SK-N-SH (cell line): ENCODE data around the gene NPEPL1. TPM values are rescaled to one million over a fixed set of nuclear protein-coding genes. Genes with fewer than 3 reads are reported as not detected.

Experiments used
- CTCF ChIA-PET: fragments of 300-600, 350-600 bp; formaldehyde crosslinking; extraction: SDS; loops from one replicate; lab custom pipeline; 2021; lab: Yijun Ruan, JAX
- POLR2A ChIA-PET: fragments of 350-600 bp; sonication (Branson Sonifier 250); formaldehyde crosslinking; extraction: SDS; loops from one replicate; lab custom pipeline; 2020; ENCODE audit warnings: antibody characterized with exemption, inconsistent platforms; lab: Yijun Ruan, JAX
- DNase-seq: peaks from one replicate; pipeline ENCODE4 v3.0.0; 2012
- H2AFZ ChIP-seq: fragments of 200-600 bp; sonication (generic); 2 replicates; pipeline ENCODE4 v1.8.1; 2016; ENCODE audit warnings: antibody characterized with exemption, mild to moderate bottlenecking, low read depth
- H3F3A ChIP-seq: fragments of 200-600 bp; sonication (generic); replicated peaks from 2 replicates; pipeline ENCODE3; 2016; ENCODE audit warnings: antibody characterized with exemption, mild to moderate bottlenecking; ENCODE audit not compliant: insufficient read depth
- H3K27ac ChIP-seq, 2 experiments: fragments of 200-500 bp in 1 of 2; fragments of 200-600 bp in 1 of 2; sonication (Bioruptor generic) in 1 of 2; sonication (generic), shearing (Covaris generic) in 1 of 2; 2 replicates each; pipeline versions ENCODE4 v1.5.1 to v1.6.1; 2014 to 2016; ENCODE audit warnings: low read depth in 2 of 2, inconsistent platforms in 1 of 2, low read length in 1 of 2, mild to moderate bottlenecking in 1 of 2, mixed read lengths in 1 of 2
- H3K27me3 ChIP-seq: fragments of 200-600 bp; sonication (generic), shearing (Covaris generic); 2 replicates; pipeline ENCODE4 v1.6.1; 2016; ENCODE audit warnings: mixed run types; ENCODE audit not compliant: insufficient read depth
- H3K36me3 ChIP-seq, 2 experiments: fragments of 200-500 bp in 1 of 2; fragments of 200-600 bp in 1 of 2; sonication (Bioruptor generic) in 1 of 2; sonication (generic) in 1 of 2; replicated peaks in 1 of 2; 2 replicates each; pipeline versions ENCODE3 to v1.5.1; 2014 to 2016; ENCODE audit warnings: low read length in 1 of 2, mild to moderate bottlenecking in 1 of 2; ENCODE audit not compliant: insufficient read depth in 2 of 2, control insufficient read depth in 1 of 2
- H3K4me1 ChIP-seq, 2 experiments: fragments of 200-500 bp in 1 of 2; fragments of 200-600 bp in 1 of 2; sonication (Bioruptor generic) in 1 of 2; sonication (generic), shearing (Covaris generic) in 1 of 2; 2 replicates each; pipeline versions ENCODE4 v1.5.1 to v1.6.1; 2014 to 2016; ENCODE audit warnings: low read depth in 1 of 2, low read length in 1 of 2, mixed run types in 1 of 2; ENCODE audit not compliant: insufficient read depth in 2 of 2, control insufficient read depth in 1 of 2
- H3K4me2 ChIP-seq: fragments of 200-600 bp; sonication (generic), shearing (Covaris generic); 2 replicates; pipeline ENCODE4 v1.6.1; 2017; ENCODE audit warnings: mixed run types
- H3K4me3 ChIP-seq, 2 experiments: fragments of 200-500 bp in 1 of 2; fragments of 200-600 bp in 1 of 2; sonication (Bioruptor generic) in 1 of 2; sonication (generic), shearing (Covaris generic) in 1 of 2; 2 replicates each; pipeline versions ENCODE4 v1.5.1 to v1.8.1; 2014 to 2016; ENCODE audit warnings: low read depth in 2 of 2, inconsistent platforms in 1 of 2, low read length in 1 of 2, mild to moderate bottlenecking in 1 of 2, mixed read lengths in 1 of 2, moderate library complexity in 1 of 2
- H3K79me2 ChIP-seq: fragments of 200-600 bp; sonication (generic); 2 replicates; pipeline ENCODE4 v1.8.1; 2017; ENCODE audit warnings: mild to moderate bottlenecking; ENCODE audit not compliant: insufficient read depth
- H3K9ac ChIP-seq: fragments of 200-600 bp; sonication (generic); 2 replicates; pipeline ENCODE4 v1.6.1; 2017; ENCODE audit warnings: mixed run types
- H3K9me2 ChIP-seq: fragments of 200-600 bp; sonication (generic); 2 replicates; pipeline ENCODE4 v1.6.1; 2017; ENCODE audit warnings: mixed run types
- H3K9me3 ChIP-seq: fragments of 200-600 bp; sonication (generic); 2 replicates; pipeline ENCODE4 v1.6.1; 2017; ENCODE audit warnings: mixed run types, mild to moderate bottlenecking, moderate library complexity
- H4K20me1 ChIP-seq: fragments of 200-600 bp; sonication (generic); 2 replicates; pipeline ENCODE4 v1.6.1; 2017; ENCODE audit warnings: mild to moderate bottlenecking, mixed run types; ENCODE audit not compliant: insufficient read depth
- CHD2 ChIP-seq: fragments of 150-350 bp; IDR thresholded peaks from 2 replicates; pipeline ENCODE4 v1.6.1; 2018; ENCODE audit warnings: low read length; ENCODE audit not compliant: partially characterized antibody
- CTCF ChIP-seq: fragments of 200-600 bp; sonication (generic); IDR thresholded peaks from 2 replicates; pipeline ENCODE4 v1.6.1; 2017; ENCODE audit warnings: antibody characterized with exemption, mild to moderate bottlenecking, moderate library complexity
- ELF1 ChIP-seq: IDR thresholded peaks from 2 replicates; pipeline ENCODE4 v1.4.0; 2012
- EZH2phosphoT487 ChIP-seq: fragments of 200-600 bp; sonication (generic); IDR thresholded peaks from 2 replicates; pipeline ENCODE4 v1.6.1; 2017; ENCODE audit warnings: low read depth, mixed run types, mild to moderate bottlenecking, antibody characterized with exemption, moderate library complexity, borderline replicate concordance
- FOSL2 ChIP-seq: IDR thresholded peaks from 2 replicates; pipeline ENCODE4 v1.4.0; 2012; ENCODE audit warnings: low read depth, mild to moderate bottlenecking, moderate library complexity, borderline replicate concordance
- FOXJ3 ChIP-seq: sonication (generic); formaldehyde crosslinking; IDR thresholded peaks from 2 replicates; pipeline ENCODE4 v1.5.1; 2020; ENCODE audit warnings: mild to moderate bottlenecking, missing genetic modification reagents
- GABPA ChIP-seq: IDR thresholded peaks from 2 replicates; pipeline ENCODE4 v1.4.0; 2012; ENCODE audit warnings: low read depth, mild to moderate bottlenecking
- GATA2 ChIP-seq: sonication (generic); formaldehyde crosslinking; IDR thresholded peaks from 2 replicates; pipeline ENCODE4 v1.5.0; 2020; ENCODE audit warnings: mild to moderate bottlenecking, missing genetic modification reagents
- POLR2AphosphoS5 ChIP-seq: IDR thresholded peaks from 2 replicates; pipeline ENCODE4 v1.6.1; 2012; ENCODE audit warnings: low read depth, low read length
- RAD21 ChIP-seq: IDR thresholded peaks from 2 replicates; pipeline ENCODE4 v1.6.1; 2012; ENCODE audit warnings: mild to moderate bottlenecking, low read length
- REST ChIP-seq: IDR thresholded peaks from 2 replicates; pipeline ENCODE4 v1.6.1; 2012; ENCODE audit warnings: mild to moderate bottlenecking, low read depth, low read length, moderate library complexity
- SIN3A ChIP-seq: IDR thresholded peaks from 2 replicates; pipeline ENCODE4 v1.6.1; 2012; ENCODE audit warnings: low read depth, mild to moderate bottlenecking, low read length, moderate library complexity, borderline replicate concordance
- SMC3 ChIP-seq: IDR thresholded peaks from 2 replicates; pipeline ENCODE4 v1.6.1; 2012; ENCODE audit warnings: low read depth, low read length, improper control_type of control experiment
- TAF1 ChIP-seq: IDR thresholded peaks from 2 replicates; pipeline ENCODE4 v1.6.1; 2012; ENCODE audit warnings: low read depth, mild to moderate bottlenecking, low read length, moderate library complexity, borderline replicate concordance
- YY1 ChIP-seq: IDR thresholded peaks from 2 replicates; pipeline ENCODE4 v1.4.0; 2012; ENCODE audit warnings: low read depth, mild to moderate bottlenecking
- ZBTB33 ChIP-seq: IDR thresholded peaks from 2 replicates; pipeline ENCODE4 v1.4.0; 2012; ENCODE audit warnings: low read depth, borderline replicate concordance
- WGBS: methylation state at CpG from one replicate; pipeline ENCODE4 v1.1.6; 2017; ENCODE audit warnings: low lambda C conversion rate; 5-methylcytosine and 5-hydroxymethylcytosine counted together
- polyA plus RNA-seq, 3 experiments: library from polyadenylated mRNA; depleted of rRNA; stranded (reverse); fragments of >200 nt; gene quantifications; 2 replicates each; pipeline ENCODE4 v1.2.3, GENCODE V29; 2012

The NPEPL1 gene
- polyA plus RNA-seq, 1 of the 3 experiments (the other 2 are of a cell fraction) = 2.8 TPM

GRCh38 chr20:58693226-58694006 lies 816 bp downstream of the NPEPL1 start:
- Histone ChIP-seq H3F3A (no peaks in the 10 kb centered on the region), H3K79me2 (no peaks in the 10 kb centered on the region), H3K36me3 (no peaks in the 10 kb centered on the region), H3K4me3 (no peak overlapping the region), H2AFZ (no peak overlapping the region), H4K20me1 (no peaks in the 10 kb centered on the region), H3K9me3 (no peaks in the 10 kb centered on the region), H3K27ac (no peak overlapping the region), H3K9ac (no peak overlapping the region), H3K4me1 (no peaks in the 10 kb centered on the region; a peak in 1 of 4 replicates), H3K9me2 (no peaks in the 10 kb centered on the region), H3K27me3 (no peaks in the 10 kb centered on the region), H3K4me2 (no peak overlapping the region)
- CTCF ChIA-PET = no interaction called here
- POLR2A ChIA-PET = no interaction called here
- DNase-seq = no peak
- TF ChIP-seq TAF1 (no peak), REST (no peak), SMC3 (no peak), CTCF (no peak), ELF1 (no peak), GATA2 (CRISPR knock-in tag) (no peak), POLR2AphosphoS5 (no peak), FOSL2 (no peak), FOXJ3 (no peak), ZBTB33 (no peak), RAD21 (no peak), CHD2 (no peak), YY1 (no peak), EZH2phosphoT487 (no peak), SIN3A (no peak), GABPA (no peak)
- WGBS = 91% methylated on average over 17 of the region's 51 CpGs
